Suprapubic skin (tissue), 3 donors: ENCODE results near the gene NUP107.

ENCODE experiments used
- CTCF ChIP-seq, 2 donors: fragments of 200-600 bp in 1 of 2; fragments of 450-650 bp in 1 of 2; sonication (generic) in 1 of 2; IDR thresholded peaks; one replicate each; pipeline ENCODE4 v1.5.1; 2016 to 2019; ENCODE audit warnings: antibody characterized with exemption in 2 of 2, mild to moderate bottlenecking in 1 of 2, moderate library complexity in 1 of 2
- POLR2A ChIP-seq, 2 donors: fragments of 450-650 bp; IDR thresholded peaks; one replicate each; pipeline ENCODE4 v1.6.1; 2017; ENCODE audit warnings: antibody characterized with exemption in 2 of 2, mild to moderate bottlenecking in 2 of 2, moderate library complexity in 2 of 2

- TF ChIP-seq CTCF (IDR thresholded peaks at IDR 0.05) (no peak), POLR2A (IDR thresholded peaks at IDR 0.05) (no peak)
Observed at GRCh38 chr12:68749443-68749842, 62.7 kb downstream of the NUP107 start.
